Lower leg skin (tissue), 3 donors: ENCODE measurements around the gene FEM1A.

Experiments used
- POLR2A ChIP-seq, 2 donors: fragments of 450-650 bp; IDR thresholded peaks; one replicate each; pipeline ENCODE4 v1.6.1; 2016 to 2017; ENCODE audit warnings: antibody characterized with exemption in 2 of 2, mild to moderate bottlenecking in 1 of 2, moderate library complexity in 1 of 2
- TF ChIP-seq, protein P1 (sequence below), 3 donors: fragments of 450-650 bp; IDR thresholded peaks; one replicate each; pipeline ENCODE4 v1.5.1; 2016; ENCODE audit warnings: antibody characterized with exemption in 3 of 3, mild to moderate bottlenecking in 3 of 3, moderate library complexity in 2 of 3

GRCh38 chr19:4745986-4746385 lies 45.5 kb upstream of the FEM1A start:
- no peak for TF ChIP-seq POLR2A (IDR thresholded peaks at IDR 0.05)
- TF ChIP-seq, protein P1, sequence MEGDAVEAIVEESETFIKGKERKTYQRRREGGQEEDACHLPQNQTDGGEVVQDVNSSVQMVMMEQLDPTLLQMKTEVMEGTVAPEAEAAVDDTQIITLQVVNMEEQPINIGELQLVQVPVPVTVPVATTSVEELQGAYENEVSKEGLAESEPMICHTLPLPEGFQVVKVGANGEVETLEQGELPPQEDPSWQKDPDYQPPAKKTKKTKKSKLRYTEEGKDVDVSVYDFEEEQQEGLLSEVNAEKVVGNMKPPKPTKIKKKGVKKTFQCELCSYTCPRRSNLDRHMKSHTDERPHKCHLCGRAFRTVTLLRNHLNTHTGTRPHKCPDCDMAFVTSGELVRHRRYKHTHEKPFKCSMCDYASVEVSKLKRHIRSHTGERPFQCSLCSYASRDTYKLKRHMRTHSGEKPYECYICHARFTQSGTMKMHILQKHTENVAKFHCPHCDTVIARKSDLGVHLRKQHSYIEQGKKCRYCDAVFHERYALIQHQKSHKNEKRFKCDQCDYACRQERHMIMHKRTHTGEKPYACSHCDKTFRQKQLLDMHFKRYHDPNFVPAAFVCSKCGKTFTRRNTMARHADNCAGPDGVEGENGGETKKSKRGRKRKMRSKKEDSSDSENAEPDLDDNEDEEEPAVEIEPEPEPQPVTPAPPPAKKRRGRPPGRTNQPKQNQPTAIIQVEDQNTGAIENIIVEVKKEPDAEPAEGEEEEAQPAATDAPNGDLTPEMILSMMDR (IDR thresholded peaks at IDR 0.05), result no peak
